Hindlimb muscle (tissue), 1 donor: ENCODE data around the gene ASPHD2. TPM values are rescaled to one million over a fixed set of nuclear protein-coding genes. Genes with fewer than 3 reads are reported as not detected.
A peak's percentile ranks its signal among the peaks of the same experiment; 100 is the strongest.

Experiments
- DNase-seq: peaks from one replicate; pipeline ENCODE4 v3.0.0-alpha.2; 2013
- polyA plus RNA-seq: library from polyadenylated mRNA; unstranded; fragments of 120-200 nt; gene quantifications from one replicate; pipeline ENCODE4 v1.2.1, GENCODE V29; 2013; ENCODE audit not compliant: insufficient read length

The ASPHD2 gene
- polyA plus RNA-seq, 1 donor, result 0.57 TPM

DNA sequence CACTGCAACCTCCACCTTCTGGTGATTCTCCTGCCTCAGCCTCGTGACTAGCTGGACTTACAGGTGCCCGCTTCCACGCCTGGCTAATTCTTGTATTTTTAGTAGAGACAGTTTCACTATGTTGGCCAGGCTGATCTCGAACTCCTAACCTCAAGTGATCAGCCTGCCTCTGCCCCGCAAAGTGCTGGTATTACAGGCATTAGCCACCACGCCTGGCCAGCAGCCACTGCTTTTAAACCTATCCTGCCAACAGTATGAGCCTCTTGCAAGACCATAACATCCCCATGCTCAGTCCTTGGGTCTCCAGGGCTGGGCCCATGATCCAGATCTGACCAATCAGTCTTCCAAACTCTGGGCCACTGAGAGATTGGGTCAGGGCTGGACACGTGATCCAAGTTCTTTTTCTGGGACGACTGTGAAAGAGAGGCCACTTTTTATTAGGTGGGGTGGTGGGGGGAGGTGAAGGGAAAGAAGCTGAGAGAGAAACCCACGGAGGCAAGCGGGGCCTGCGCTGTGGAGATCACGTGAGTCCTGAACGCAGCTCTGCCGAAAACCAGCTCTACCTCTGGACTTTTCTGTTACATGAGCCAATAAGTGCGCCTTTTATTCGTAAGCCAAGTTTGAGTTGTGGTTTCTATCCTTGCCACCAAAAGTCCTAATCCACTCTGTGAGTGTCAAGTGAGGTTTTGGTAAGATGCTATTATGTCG is 17.9 kb downstream of the ASPHD2 start:
- no peak for DNase-seq

GRCh38 chr22:26447584-26448329 is 18.7 kb downstream of the ASPHD2 start:
- no peak for DNase-seq

GRCh38 chr22:26448334-26448733 is 19.3 kb downstream of the ASPHD2 start:
- no peak for DNase-seq

DNA sequence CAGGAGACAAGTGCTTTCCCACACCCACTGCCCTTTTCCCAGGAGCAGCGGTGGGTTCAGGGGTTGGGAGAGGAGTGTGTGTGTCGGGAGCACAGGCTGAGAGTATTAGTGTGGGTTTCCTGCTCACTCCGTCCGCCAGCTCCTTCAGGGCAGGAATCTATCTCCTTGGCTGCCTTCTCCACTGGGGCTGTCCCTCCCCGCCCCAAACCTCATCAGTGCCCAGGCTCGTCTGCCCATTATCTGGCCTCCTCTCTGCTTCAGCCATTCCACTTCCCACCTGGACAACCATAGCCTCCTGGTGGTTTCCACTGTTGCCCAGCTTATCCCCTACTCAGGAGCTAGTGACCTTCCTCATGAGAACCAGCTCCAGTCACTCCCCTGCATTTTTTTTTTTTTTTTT is 19.9 kb downstream of the ASPHD2 start:
- DNase-seq, result no peak

DNA sequence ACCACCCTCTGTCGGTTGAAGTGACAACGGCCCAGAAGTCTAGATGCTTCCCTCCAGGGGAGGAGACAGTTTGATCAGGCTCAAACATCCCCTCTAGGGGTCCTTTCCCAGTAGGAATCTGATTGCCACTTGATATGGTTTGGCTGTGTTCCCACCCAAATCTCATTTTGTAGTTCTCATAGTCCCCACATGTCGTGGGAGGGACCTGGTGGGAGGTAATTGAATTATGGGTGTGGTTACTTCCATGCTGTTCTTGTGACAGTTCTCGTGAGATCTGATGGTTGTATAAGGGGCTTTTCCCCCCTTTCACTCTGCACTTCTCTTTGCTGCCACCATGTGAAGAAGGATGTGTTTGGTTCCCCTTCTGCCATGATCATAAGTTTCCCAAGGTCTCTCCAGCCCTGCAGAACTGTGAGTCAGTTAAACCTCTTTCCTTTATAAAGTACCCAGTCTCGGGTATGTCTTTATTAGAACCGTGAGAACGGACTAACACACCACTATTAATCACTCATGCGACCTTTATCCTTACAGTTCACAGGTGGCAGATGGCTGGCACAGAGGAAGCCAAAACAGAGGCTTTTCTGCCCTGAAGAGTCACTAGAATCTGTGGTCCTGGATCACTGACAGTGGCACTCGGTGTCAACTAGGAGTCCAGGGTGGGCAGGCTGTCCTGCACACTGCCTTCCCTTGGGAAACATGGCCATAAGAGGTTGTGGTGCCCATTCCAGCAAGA is 21.6 kb downstream of the ASPHD2 start:
- DNase-seq, result no peak

DNA sequence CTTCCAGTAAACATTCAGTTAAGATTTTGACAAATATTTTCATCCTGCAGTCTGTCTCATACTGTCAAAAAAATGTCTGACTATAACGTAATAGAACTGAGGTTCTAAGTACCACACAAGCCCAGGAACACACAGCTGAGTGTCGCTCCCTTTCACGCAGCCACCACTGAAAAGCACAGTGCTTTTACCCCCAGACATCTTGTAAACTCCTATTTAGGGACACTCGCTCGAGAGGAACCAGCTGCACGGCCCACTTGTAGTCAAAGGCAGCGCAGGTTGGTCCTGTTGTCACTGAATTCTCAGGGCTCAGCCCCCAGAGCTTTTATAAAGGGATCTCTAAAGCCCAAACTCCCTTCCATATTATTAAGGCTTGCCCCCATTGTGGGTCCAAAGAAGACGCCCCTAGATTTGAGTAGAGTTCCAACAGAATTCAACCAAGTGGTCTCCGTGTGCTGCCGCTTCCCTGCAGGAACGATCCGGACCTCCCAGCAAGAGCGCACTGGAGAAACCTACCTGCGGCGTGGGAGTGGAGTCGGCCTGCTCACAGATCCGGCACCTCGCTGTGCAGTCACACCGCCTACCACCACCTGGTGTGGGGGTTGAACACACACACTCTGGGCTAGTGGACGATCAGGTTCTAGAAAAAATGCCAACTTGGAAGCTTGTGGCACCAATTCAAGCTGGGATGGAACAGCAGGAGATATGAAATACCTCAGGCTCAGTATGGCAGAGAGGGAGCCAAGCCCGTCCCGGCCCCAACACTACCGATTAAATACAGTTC is 23.4 kb downstream of the ASPHD2 start:
- no peak for DNase-seq

GRCh38 chr22:26453216-26453615 is 24.2 kb downstream of the ASPHD2 start:
- DNase-seq, result no peak

DNA sequence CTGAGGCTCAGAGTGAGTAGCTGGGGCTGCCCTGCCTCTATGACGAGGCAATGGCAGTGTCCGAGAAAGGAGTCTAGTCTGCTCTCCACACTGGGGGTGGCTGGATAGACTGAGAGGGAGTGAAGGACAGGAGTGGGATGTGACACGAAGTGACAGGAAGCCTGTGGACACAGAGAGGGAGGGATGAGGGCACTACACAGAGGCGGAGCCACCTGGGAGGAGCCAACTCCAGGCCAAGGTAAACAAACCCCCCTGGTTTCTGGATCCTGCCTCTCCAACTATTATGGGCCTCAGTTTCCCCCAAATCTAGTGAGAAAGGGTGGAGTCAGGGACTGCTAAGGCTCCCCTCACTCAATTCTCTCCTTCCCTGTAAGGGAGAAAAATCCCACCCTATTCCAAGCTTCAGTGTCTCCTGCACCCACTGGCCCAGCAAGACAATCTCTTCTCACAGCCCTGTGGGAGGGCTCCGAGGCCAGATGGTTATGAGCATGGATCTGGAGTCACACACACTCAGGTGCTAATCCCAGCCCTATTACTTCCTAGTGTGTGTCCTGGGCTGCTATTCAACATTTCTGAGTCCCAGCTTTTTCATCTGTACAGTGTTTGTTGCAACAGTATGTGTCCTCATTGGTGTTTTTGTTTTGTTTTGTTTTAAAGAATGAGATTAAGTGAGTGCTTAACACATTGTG is 24.9 kb downstream of the ASPHD2 start:
- DNase-seq, result no peak

GRCh38 chr22:26457661-26458272 is 28.7 kb downstream of the ASPHD2 start:
- no peak for DNase-seq

DNA sequence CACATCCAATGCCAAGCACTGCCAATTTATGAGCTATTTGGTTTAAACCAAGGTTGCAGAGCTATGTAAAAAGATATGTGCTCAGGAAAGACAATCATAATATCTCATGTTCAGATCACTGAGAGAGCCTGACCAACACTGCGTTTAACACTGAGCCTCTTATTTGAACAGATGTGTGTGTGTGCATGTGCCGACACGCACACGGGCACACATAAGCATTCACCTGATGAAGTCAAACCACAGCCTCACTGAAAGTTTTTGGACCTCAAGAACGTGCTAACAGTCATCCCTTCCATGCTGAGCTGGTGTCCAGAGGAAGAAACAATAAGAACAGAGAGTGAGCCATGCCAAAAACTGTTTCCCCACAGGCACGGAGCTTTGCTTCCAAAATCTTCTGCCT is 31.1 kb downstream of the ASPHD2 start:
- DNase-seq, result no peak

- peak; percentile 44 for DNase-seq
Measured at GRCh38 chr22:26461188-26461810, 32.2 kb downstream of the ASPHD2 start.

- no peak for DNase-seq
Measured at GRCh38 chr22:26462051-26462450, 33.0 kb downstream of the ASPHD2 start.

- no peak for DNase-seq
Measured at GRCh38 chr22:26462641-26463040, 33.6 kb downstream of the ASPHD2 start.

DNA sequence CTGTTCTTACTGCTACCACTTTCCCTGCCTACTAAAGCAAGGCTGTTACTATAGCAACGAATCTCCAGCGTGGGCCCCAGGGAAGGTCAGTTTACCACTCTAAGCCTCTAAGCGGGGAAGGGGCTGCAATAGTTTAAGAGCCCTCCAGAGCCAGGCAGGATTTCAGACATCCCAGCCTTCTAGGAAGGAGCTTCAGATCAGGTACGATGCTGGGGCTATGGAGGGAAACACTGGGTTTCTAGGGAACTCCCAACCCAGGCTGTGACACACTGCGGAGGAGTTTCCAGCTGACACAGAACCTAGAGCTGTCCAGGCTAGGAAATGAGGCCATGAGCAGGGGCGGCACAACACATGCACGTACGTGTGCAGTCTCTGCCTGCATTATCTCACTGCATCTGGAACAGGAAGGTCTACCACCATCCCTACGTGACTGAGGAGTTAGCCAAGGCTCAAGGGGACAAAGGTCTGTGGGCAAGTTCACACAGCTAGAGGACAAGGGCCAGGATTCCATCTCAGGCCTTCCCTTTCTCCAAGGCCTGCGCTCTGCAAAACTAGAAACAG is 34.1 kb downstream of the ASPHD2 start:
- DNase-seq, result no peak

DNA sequence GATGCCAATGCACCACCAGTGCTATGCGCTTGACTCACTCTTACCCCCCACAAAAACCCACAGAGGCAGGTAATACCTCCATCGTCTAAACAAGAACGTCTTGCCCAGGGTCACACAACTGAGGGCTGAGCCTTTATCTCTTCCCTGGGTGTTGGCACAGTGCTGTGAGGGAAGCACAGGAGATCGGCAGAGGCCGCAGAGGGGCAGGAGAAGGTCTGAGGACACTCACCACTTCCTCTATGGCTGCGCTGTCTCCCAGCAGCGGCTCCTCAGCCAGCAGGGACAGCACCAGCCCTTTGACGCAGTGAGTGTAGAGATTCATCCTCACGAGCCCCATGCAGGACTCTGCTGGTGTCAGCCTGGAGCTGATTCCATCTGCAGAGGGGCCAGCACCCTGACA is 34.6 kb downstream of the ASPHD2 start:
- no peak for DNase-seq

DNA sequence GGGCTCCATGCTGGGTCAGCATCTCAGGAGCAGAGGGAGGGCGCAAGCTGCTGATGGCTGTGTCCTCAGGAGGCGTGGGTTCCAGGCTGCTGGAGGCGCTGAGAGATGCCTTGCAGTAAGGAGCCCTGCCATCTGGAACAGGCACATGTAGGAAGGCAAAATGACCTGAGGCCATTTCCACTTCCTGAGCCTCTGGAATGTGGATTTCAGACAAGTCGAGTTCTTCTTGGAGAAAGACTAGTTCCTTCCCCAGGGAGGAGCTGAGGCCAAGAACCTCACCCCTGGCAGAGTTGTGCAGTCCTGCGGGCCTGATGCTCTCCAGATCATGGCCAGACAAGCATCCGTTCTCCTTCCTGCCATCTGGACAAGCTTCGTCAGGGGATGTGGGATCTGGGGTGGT is 35.3 kb downstream of the ASPHD2 start:
- DNase-seq, result no peak

- no peak for DNase-seq
Measured at GRCh38 chr22:26466196-26466595, 37.1 kb downstream of the ASPHD2 start.

- DNase-seq, result no peak
Measured at GRCh38 chr22:26470807-26471206, 41.7 kb downstream of the ASPHD2 start.

- no peak for DNase-seq
Measured at GRCh38 chr22:26471522-26471921, 42.5 kb downstream of the ASPHD2 start.

DNA sequence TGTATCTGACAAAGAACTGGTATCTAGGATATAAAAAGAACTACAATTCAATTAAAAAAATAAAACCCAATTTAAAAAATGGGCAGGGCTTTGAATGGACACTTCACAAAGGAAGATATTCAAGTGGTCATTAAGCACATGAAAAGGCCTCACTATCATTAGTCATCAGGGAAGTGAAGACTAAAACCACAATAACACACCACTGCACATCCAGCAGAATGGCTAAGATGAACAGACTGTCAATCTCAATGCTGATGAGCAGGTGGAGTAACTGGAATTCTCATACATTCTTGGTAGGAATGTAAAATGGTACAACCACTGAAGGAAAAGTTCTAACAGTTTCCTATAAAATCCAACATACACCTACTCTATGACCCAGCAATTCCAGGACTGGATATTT is 45.6 kb downstream of the ASPHD2 start:
- DNase-seq, result no peak
